Stimulated activated CD4-positive, alpha-beta T cell treated with anti-CD3 and anti-CD28 coated beads, Interleukin-15, amount 100 ng/mL, for 48 hours (primary cell): ENCODE data around the gene CSNK1D.
A peak's percentile ranks its signal among the peaks of the same experiment; 100 is the strongest.

Experiments
- DNase-seq, 2 donors: peaks; one replicate each; pipeline ENCODE4 v3.0.0-alpha.2; 2020; ENCODE audit warnings: low read depth in 2 of 2

The CSNK1D gene

DNA sequence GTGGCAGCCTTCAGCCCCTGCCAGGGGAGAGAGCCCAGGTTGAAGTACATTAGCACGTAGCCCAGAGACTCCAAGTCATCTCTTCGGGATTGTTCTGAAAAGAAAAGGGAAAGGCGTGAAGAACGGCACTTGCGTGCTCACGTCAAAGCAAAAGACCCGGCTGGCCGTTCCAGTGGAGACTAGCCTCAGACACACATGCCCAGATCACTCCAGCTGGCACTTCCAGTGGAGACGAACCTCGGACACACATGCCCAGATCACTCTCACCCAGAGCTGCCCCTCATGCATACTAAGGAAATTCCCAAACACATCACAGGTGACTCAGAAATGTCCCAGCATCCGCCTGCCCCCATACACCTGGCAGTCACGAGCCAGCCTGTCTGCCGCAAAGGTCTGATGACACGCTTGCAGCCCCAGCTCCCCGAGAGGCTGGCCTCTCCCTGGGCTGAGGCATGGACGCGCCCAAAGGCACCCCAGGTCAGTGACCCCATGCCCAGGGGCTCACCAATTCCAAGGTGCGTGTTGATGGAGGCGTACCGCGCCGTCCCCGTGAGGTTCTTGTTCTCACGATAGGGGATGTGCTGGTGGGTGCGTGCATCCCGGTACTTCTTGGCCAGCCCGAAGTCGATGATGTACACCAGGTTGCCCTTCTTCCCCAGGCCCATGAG is 20.9 kb downstream of the CSNK1D start:
- no peak for DNase-seq

DNA sequence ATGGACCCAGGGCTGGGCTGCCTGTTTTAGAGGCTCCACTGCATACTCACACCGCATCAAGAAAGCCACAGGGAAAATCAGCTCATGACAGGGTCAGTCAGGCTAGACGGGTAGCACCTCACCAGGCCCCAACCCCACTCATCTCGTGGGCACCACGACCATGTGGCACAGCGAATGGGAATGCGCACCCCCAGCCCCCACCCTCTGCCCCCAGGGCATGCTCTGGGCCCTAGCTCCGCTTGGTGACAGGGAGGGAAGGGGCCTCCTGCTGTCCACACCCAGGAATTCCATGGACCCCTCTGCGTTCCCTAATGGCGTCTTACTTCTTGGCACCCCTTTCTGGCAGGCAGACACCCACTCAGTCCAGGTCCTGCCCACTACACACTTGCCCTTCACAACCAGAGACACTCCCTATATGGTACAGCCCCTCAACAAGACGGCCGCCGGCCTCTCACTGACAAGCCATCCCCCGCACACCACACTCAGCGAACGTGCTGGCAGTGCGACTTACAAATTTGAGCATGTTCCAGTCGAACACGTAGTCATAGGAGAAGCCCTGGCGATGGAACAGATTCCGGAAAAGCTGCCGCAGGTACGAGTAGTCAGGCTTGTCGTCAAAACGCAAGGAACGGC is 22.5 kb downstream of the CSNK1D start:
- DNase-seq, result no peak

DNA sequence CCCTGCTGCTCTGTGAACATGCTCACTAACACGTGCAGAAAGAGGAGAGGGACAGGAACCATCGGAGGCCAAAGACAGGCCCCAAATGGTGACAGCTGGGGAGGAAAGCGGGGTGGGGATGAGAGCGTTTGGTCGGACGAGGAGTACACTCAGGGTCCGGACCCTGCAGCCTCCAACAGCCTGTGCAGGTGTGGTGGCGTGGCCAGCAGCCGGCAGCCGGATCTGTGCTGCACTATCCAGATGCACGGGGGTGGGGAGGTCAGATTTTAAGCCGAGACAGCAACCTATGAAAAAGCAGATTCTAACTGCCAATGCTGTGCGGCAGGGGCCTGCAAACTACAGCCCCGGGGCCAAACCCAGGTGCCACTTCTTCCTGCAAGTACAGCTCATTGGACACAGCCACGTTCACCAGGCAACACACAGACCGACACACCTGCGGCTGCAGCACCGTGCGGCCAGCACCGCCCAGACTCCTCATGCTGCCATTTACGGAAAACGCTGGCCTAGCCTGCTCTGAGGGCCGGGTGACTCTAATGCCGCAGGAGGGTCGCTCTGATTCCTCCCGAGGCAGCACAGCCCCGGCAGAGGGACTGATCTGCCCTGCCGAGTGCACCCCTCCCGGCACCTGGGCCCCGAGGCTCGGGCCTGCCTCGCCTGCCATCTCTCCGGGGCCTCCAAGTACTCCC is 23.5 kb downstream of the CSNK1D start:
- no peak for DNase-seq

DNA sequence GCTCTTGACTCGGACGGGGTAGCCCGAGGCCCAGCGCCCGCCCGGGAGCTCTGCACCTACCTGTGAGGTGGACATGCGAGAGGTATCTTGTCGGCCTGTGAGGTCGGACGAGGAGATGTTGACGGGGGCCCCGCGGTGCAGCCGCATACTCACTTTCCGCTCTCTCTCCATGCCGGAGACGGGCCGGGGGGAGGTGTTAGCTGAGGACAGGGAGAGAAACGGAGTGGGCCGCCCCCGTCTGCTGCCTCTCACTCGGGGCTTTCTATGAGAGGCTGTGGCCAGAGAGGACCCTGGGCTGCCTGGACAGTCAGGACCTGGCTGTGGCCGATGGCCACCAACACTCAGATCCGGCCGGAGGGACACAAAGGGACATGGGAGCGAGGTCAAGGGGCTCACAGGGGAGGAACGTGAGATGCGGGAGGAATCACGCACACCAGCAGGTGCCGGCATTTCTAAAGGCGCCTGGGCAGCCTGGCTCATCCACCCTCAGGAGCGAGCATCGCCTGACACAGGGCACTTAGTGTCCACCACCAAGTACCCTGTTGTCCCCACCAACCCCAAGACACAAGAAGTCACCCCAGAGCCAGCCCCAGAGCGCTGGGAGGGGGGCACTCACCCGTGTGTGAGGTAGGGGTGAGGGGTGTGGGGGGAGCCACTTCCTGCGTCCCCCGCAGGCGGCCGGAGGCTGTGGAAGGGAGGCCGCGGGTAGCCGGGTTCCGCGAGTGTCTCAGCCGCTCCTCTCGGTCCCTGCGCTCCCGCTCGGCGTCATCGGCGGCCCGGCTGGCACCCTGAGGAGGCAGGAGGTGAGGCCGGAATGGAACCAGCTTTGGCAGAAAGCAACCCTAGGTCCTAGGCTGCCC is 24.5 kb downstream of the CSNK1D start:
- DNase-seq, result no peak

DNA sequence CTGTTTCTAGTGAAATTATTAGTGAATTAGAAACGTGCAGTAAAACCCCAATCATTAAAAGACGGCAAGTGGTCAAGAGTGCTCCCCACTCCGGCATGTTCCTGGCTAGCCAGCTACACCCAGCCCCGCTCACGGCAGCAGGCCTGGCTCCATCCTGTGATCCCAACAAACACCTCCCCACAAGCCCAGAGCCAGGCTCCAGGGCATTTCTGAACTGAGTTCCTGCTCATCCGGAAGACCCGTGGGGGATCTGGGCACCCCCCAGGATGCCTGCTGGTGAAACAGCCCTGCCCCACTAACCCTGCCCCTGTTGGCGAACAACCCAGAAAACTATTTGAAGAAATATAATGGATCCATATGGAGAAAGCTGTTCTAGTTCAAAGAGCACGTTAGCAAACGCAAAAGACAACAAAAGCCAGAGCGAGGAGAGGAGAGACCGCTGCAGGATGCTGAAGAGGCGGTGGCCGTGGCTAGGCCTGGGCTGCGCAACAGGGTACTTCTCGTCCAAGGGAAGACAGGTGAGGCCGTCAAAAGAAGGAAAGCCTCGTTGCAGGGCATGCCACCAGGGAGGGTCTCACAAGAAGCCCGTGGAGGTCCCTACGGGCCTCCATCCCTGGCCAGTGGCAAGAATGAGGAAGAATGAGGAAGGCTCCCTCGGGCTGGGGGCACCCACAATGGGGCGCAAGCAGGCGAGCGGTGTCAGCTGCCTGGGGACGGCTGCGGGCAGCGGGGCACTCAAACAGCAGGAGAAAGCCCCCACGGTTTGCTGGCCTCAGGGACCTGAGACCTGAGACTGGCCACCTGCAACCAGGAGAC is 25.4 kb downstream of the CSNK1D start:
- DNase-seq, result no peak

DNA sequence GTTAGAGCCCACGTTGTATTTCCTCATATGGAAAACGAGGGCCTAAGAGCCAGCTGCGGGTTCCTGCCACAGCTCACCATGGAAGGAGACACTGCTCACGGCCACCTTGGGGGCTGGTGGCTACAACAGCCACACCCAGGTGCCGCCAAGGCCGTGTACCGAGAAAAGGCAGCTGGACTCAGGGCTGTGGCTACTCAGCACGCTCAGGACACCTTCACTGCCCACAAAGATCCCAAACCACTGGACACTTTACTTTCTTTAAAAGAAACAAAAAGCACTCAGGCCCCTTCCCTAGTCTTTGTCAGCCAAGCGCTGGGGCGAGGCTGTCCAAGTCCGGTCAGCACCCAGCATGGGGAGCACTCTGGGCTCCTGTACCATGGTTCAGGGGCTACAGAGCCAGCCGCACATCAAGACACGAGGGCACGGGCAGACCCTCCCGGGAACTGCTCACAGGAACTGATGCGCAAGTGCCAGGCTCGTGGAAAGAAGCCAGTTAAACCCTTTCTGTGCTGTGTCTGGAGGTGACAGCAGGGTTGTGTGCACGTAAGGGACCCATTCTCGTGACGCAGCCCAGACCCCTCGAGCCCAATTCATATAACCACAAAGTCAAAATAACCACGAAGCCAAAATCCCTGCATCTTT is 26.2 kb downstream of the CSNK1D start:
- DNase-seq, result no peak

DNA sequence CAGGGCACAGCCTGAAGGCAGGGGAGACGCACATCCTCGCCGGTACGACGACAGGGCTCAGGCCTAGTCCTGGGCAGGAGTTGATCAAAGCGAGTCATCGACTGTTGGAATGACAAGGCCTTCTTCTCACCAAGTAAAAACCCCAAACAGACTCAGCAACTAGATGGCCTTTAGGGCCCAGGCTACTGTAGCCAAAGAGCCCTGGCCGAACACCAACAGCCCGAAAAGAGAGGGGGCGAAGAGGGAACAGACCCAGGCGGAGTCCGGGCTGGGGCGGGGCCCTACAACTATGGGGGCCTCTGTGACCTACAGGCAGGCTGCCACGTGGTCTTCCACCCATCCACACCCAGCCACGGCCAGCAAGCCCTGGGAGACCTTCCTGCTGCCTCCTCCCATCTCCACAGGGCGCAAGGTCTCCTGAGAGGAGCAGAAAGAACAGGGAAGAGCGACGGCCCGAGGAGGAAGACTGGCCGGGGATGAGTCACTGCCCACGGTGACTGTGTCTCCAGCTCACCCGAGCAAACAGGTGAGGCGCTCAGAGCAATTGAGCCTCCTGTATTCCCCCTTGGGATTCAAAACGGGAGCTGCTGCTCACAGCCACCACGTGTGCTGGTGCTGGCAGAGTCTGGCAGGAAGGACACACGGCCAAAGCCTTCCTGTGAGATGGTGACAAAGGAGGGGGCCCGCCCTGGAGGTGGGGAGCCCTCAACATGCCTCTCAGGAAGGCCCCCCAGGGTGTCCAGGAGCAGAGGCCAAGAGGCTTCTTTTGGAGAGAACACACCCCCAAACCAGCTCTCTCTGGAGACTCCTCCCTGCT is 26.9 kb downstream of the CSNK1D start:
- DNase-seq, result no peak

DNA sequence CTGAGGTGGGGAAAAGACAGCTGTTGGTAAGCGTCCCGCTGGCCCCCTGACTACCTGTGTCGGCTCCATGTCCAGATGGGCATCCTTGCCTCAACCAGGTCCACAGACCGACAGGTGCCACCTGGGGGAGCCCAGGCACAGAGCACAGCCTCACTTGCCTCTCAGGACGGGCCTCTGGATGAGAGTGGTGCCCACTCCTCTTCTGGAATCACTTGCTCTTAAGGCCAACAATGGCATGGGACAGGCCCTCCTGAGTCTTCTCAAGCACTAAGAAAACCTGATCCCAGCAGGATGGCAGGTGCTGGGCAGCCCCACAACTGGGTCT is 27.5 kb downstream of the CSNK1D start:
- no peak for DNase-seq

DNA sequence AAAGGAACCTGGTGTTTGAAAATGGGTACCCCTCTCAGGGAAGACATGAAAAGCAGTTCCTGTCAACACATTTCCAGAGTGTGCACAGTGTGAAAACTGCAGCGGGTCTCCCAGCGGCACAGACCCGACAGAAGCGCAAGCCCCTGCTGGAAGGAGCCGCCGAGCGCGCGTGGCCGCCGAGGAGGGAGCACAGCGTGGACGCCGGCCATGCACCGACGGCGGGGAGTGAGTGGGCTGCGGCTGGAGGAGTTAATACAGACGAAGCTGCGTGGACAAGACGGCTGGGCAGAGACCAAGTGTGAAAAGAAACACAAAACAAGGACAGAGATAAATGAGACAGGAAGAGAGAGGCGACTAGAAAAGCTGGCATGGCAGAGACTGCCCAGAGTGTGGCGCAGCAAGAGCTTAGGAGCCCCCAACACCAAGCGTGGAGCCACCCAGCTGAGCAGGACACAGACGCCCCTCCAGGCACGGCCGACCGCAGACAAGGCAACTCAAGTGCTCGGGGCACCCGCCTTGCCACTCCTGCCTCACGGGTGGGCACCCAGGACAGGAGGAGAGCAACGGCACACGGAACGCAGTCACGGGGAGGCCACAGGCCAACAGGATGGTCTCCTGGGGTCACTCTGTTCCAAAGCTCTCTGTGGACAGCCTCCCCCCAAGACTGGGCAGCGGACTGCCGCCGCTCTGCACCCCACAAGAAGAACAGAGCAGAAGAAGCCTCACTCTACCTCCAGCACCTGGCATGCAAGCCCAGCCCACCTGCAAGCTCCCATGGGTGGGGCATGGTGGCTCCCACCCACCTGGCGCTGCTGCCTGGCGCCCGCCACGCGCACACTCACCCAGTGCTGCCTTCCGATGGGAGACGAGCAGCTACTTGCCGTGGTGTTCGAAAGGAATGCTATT is 28.1 kb downstream of the CSNK1D start:
- no peak for DNase-seq

DNA sequence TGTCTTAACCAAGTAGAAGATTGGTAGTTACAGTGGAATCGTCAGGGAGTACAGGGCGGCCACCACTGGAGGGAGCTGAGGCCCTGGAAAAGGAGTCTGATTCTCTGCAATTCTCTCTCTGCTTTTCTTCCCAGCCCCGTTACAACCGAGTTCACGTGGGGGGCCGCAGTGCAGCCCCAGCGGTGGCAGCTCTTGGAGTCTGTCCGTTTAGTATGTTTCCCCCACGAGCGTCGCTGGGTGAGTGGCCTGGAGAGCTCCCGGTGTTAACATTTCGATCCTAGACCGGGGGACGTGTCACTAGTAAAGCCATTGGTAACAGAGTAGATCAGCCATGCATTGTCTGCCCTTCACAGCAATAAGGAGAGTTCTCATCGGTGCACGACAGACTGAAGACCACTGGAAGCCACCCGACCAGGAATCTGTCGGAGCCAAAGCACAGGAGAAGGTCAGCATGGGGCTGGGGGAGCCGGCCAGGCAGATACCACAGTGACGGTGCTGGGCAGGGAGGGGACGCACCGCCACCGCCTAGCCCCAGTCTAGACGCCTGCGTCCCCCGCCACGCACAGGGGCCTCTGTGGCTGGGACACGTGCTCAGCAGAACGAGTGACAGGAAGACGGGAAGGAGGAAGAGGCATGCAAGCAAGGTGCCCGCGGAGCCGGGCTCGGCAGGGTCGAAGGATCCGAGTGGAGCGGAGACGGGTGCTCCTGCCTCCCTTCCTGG is 28.9 kb downstream of the CSNK1D start:
- no peak for DNase-seq

DNA sequence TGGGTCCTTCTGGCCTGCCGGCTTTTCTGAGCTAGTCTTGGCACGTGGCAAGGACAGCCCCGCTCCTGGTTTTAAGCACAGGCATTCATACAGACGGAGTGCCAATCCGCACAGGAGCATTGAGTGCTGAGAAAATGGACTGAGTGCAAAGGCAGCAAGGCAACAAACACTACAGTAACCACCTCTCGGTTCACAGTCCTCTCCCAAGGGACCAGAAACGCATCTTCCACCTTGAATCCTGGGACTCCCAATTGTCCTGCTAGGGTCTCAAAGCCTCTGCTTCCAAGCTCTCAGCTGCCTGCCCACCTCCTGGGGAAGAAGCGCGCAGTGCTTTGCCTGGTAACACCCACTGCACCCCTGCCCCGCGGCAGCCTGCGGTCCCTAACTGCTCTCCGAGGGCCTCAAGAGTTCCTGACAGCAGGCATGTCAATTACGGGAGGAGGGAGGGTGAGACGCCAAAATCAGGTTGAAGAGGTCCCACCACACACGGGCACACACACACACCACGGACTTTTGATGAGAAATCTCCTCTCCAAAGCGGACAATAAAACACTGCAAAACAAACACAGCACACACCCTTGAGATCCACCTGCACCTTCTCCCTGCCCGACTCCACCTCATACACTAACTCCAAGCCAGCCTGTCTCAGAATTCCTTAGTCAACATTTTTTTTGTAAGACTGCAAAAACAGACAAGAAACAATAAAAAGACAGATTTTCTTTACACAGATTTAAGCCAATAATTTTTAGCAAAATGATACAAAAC is 29.7 kb downstream of the CSNK1D start:
- DNase-seq, result no peak

DNA sequence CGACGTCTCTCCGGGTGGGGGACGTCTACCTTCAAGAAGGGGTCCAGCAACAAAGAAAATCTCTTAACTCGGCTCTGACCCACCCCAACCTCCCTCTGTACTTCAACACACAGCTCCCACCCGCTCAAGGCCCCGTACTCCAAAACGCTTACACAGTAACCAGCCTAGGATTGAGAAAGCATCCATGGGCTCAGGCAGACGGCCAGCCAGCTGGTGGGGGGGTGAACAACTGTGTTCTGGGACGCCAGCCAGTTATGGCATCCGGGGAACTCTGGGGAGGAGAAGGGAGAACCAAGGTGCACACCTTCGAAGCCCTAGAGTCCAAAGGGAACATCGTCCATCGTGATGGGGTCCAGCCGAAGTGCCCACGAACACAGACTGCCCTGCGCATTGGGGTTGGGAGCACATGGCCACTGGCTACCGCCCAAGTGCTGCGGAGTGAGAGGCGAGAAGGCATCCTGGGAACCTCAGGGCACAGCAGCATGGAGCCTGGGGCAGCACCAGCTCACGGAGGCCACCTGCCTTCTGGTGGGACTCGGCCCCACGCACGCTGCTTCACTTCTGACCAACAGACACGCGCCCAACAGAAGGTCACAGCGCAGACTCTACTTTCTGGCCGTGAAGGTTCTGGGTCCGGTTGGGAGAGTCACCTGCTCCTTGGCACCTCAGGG is 30.4 kb downstream of the CSNK1D start:
- DNase-seq, result no peak

DNA sequence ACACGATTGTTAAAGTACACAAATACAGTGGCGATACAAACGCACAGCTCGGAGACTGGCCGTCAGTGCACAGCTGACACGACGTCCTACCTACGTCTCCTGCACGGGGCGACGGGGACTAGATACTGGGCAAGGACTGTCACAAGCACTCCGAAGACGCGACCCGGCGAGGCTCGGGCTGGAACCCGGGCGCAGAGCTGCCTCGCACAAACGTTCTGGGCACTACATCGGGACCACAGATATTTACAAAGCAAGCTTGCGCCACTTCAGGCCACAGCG is 30.9 kb downstream of the CSNK1D start:
- DNase-seq, result no peak

DNA sequence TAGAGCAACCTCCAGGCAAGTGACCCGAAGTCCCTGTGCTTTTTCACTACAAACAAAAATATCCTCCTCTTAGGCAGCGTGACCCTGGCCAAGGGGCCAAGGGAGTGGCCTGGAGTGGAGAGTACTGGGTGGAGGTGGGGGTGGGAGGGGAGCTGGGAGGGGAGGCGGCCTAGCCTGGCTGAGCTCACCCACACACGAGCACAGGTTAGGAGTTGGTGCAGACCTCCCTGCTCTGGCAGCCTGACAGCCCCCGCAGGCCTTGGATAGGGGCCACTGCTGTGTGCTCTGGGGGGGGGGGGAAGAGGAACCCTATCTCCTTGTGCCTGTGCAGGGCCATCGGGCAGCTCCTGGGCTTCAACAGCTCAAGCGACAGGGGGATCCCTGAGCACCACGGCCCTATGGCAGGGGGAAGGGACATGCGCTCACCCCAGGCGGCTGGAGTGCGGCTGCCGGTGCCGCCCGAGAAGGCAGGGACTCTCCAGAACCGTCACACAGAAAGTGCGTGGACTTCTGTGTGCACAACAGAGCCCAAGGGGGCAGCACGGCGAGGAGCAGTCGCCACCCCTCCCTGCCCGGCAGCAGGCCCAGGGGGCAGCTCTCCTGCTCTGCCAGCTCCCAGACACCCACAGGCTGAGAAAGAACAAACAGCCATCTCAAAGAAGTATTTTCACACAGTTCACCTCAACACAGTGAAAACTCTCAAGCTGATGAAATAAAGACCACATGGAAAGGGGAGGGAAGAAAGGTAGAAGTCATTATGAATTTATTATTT is 31.4 kb downstream of the CSNK1D start:
- no peak for DNase-seq

DNA sequence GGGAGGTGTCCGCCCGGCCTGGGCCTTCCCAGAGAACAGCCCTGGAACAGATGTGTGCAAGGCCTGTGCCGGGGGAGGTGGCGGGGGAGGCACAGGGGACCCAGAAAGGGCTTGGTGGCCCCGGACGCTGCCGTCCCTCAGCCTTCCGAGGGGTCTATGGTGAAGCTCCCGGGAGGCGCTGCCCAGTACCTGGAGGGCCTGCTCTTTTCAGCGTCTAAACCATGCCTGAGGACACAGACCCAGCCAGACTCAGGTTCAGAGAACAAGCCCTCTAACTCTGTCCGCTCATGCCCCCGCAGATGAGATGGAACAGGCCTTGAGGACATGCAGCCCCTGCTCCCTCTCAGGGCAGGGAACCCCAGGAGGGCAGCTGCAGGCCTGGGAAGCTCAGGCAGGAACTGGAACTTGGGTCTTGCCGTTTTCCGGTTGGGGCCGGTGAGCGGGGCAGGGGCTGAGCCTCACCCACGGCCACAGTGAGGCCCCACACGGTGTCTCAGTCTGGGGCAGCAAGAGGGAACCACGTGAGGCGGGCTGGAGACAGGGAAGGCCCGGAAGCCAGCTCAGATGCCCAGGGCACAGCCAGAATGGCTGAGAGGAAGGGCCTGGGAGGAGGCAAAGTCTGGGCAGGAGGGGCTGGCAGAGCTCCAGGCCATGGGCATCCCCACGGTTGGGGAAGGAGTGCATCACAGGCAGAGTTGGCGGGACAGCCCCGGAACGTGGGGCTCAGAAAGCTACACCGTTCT is 32.1 kb downstream of the CSNK1D start:
- DNase-seq, result peak; percentile 52 to 56
